Heart right ventricle (tissue), 16 donors: Measurements from ENCODE around the gene OGDH. TPM values are rescaled to one million over a fixed set of nuclear protein-coding genes. Genes with fewer than 3 reads are reported as not detected.
A peak's percentile ranks its signal among the peaks of the same experiment; 100 is the strongest.
"Not testable (repeated sequence)": the region's sequence is repeated elsewhere in the genome, so short reads cannot be mapped to it uniquely, and the experiment has no call there.

Experiments
- ATAC-seq, 8 donors: fragments of 200-7000 bp; cut with Tn5 transposase; one replicate each; pipeline ENCODE4 v1.9.1; 2020; ENCODE audit warnings: mild to moderate bottlenecking in 8 of 8, moderate library complexity in 8 of 8, moderate number of reproducible peaks in 1 of 8
- DNase-seq, 2 donors: peaks; one replicate each; pipeline ENCODE4 v3.0.0-alpha.2; 2020
- H3K27ac ChIP-seq, 10 donors: fragments of 200-600 bp; sonication (generic) in 2 of 10; one replicate each; pipeline versions ENCODE4 v1.5.0 to v1.8.0; 2020 to 2022; ENCODE audit warnings: mild to moderate bottlenecking in 3 of 10
- H3K27me3 ChIP-seq, 7 donors: fragments of 200-600 bp; one replicate each; pipeline ENCODE4 v1.8.0; 2021 to 2022; ENCODE audit warnings: mild to moderate bottlenecking in 2 of 7
- H3K36me3 ChIP-seq, 9 donors: fragments of 200-600 bp; sonication (generic) in 1 of 9; one replicate each; pipeline versions ENCODE4 v1.5.0 to v1.8.0; 2020 to 2022; ENCODE audit warnings: mild to moderate bottlenecking in 2 of 9
- H3K4me1 ChIP-seq, 9 donors: fragments of 200-600 bp; sonication (generic) in 1 of 9; one replicate each; pipeline versions ENCODE4 v1.5.0 to v1.8.0; 2020 to 2022; ENCODE audit warnings: mild to moderate bottlenecking in 4 of 9
- H3K4me3 ChIP-seq, 10 donors: fragments of 200-600 bp; sonication (generic) in 2 of 10; one replicate each; pipeline versions ENCODE4 v1.5.0 to v1.8.0; 2020 to 2022; ENCODE audit warnings: mild to moderate bottlenecking in 7 of 10, moderate library complexity in 2 of 10
- H3K9me3 ChIP-seq, 11 donors: fragments of 200-600 bp in 10 of 11; sonication (generic) in 2 of 11; one replicate each; pipeline versions ENCODE4 v1.5.0 to v1.8.0; 2013 to 2022; ENCODE audit warnings: mild to moderate bottlenecking in 2 of 11, control low read depth in 1 of 11, moderate library complexity in 1 of 11
- CTCF ChIP-seq, 9 donors: fragments of 200-600 bp; sonication (generic) in 2 of 9; IDR thresholded peaks; one replicate each; pipeline versions ENCODE4 v1.5.0 to v1.8.0; 2021 to 2022; ENCODE audit warnings: antibody characterized with exemption in 9 of 9, mild to moderate bottlenecking in 5 of 9, moderate library complexity in 1 of 9
- WGBS, 2 donors: extraction: QIAGEN DNeasy Blood & Tissue Kit; methylation state at CpG; one replicate each; pipeline ENCODE4 v1.1.7; 2013; ENCODE audit warnings: inconsistent platforms in 1 of 2; 5-methylcytosine and 5-hydroxymethylcytosine counted together
- intact Hi-C, 10 donors: fragments of 100-400 bp; cut with DNase I; formaldehyde crosslinking; loops; one replicate each; pipeline versions ENCODE4 v1.11.1 to v1.14.2; 2022
- polyA plus RNA-seq, 2 donors: library from polyadenylated mRNA; stranded (reverse); fragments of 200-250 nt; gene quantifications; one replicate each; pipeline ENCODE4 v1.2.3, GENCODE V29; 2013
- total RNA-seq, 10 donors: library from RNA; stranded (reverse); fragmentation: NEBNext Ultra II Directional in 3 of 10; extraction: Animal tissue kit (Norgen Biotek cat#: 25700) in 3 of 10; gene quantifications; one replicate each; pipeline versions ENCODE4 v1.2.1 to v1.2.4, GENCODE V29; 2021 to 2023
- donor health status: Arrhythmogenic right ventricular cardiomyopathy.
- donor health status: ischemic (EF 13 %, LVEDD 7.1; RV severe dilation, severe dysfunction).
- donor health status: healthy with polysubstance abuse.
- donor health status: DM: no; HTN: yes; CAD: no.
- donor health status: DM: no; HTN: no; CAD: no.
- donor health status: ischemic (EF 25% LVEDD 6.9; RV normal size, moderate dysfunction).
- donor health status: ischemic (EF 25% LVEDD 5.7; RV mildly dilated, moderate dysfunction).
- donor health status: healthy.
- donor health status: DM: yes; HTN: yes; CAD: no.
- donor health status: Ischemic cardiomyopathy.
- donor health status: ischemic (EF 35%, LVEDD 5.7; RV mildly dilated, moderate dysfunction).
- donor health status: nonischemic (EF 11% LVEDD 7.7; RV severe dilation, severe dysfunction).
- donor health status: DM: yes; HTN: yes; CAD: no.
- donor health status: PGD.
- donor health status: ischemic (EF 29% LVEDD 5.4; RV normal size, mild dysfunction).
- donor health status: nonischemic (EF 23%, LVEDD 6.1; RV moderate dilation, normal function).

The OGDH gene
- total and polyA plus RNA-seq, 12 donors = 202 to 724 (median 672) TPM

DNA sequence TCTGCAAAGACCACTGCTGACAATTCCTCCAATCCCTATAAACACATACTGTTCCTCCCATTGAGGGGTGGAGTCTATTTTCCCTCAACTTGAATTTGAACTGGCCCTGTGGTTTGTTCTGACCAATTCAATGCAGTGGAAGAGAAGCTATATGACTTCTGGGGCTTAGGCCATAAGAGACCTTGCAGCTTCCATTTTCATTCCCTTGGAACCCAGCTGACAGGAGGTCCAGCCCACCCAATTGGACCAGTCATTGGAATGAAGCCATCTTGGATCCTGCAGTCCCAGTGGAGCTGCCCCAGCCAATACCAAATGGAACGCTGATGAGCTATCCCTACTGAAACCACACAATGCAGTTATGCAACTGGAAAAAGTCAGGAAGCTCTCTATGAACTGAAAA lies 15.5 kb upstream of the OGDH start:
- Histone ChIP-seq H3K4me3 (no peak overlapping the region), H3K9me3 (no peaks in the 10 kb centered on the region), H3K36me3 (no peaks in the 10 kb centered on the region), H3K4me1 (peaks cover 0 to 9% (median 6%) of the 10 kb centered on the region in 9 donors), H3K27me3 (no peaks in the 10 kb centered on the region), H3K27ac (no peak overlapping the region)
- TF ChIP-seq CTCF (IDR thresholded peaks at IDR 0.05) = no peak
- 80 to 83% methylated on average over 1 of the region's 1 CpG for WGBS, 2 donors
- DNase-seq (no peak), ATAC-seq (no peak)
- intact Hi-C loops = loop anchor here in 3 of 10 donors (5.0 to 10.0 kb wide), 4 partner anchors 104 to 544 kb away; partner anchors contain the start of gene H2AZ2 (in 1 of the 3)

- ATAC-seq = peak; percentile 71 to 97 (median 88)
- intact Hi-C loops = loop anchor here in 4 of 10 donors (2.0 to 10.0 kb wide), 5 partner anchors 69 to 539 kb away; partner anchors contain the start of gene ZMIZ2 (in 1 of the 4)
- peak in 1 of 2 donors; percentile 14 for DNase-seq
- Histone ChIP-seq H3K4me3 (no peak overlapping the region), H3K4me1 (peaks cover 0 to 13% (median 8%) of the 10 kb centered on the region in 9 donors), H3K27me3 (no peaks in the 10 kb centered on the region), H3K9me3 (no peaks in the 10 kb centered on the region), H3K36me3 (no peaks in the 10 kb centered on the region), H3K27ac (peak overlapping the region; percentile 23 to 77 (median 72))
- 68% methylated on average over 5 of the region's 5 CpGs for WGBS, 2 donors
- peak in 2 of 9 donors; percentile 11 to 12 for TF ChIP-seq CTCF (IDR thresholded peaks at IDR 0.05)
Observed at GRCh38 chr7:44595934-44596635, 10.3 kb upstream of the OGDH start.

DNA sequence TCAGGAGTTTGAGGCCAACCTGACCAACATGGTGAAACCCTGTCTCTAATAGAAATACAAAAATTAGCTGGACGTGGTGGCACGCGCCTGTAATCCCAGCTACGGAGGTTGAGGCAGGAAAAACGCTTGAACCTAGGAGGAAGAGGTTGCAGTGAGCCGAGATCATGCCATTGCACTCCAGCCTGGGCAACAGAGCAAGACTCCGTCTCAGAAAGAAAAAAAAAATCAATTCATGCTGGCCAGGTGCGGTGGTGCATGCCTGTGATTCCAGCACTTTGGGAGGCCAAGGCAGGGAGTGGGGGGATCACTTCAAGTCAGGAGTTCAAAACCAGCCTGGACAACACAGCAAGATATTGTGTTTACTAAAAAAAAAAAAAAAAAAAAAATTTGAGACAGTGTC lies 9.2 kb upstream of the OGDH start:
- ATAC-seq, H3K27me3 ChIP-seq, H3K4me3 ChIP-seq, H3K27ac ChIP-seq, H3K36me3 ChIP-seq, H3K9me3 ChIP-seq, DNase-seq: not testable (repeated sequence)
- intact Hi-C loops = loop anchor here in 4 of 10 donors (5.0 to 10.0 kb wide), 4 partner anchors 98 to 538 kb away; partner anchors contain the start of gene ZMIZ2 (in 1 of the 4)
- WGBS, 2 donors = 86 to 93% methylated on average over 8 of the region's 8 CpGs
- peaks cover 0 to 13% (median 8%) of the 10 kb centered on the region in 9 donors for H3K4me1 ChIP-seq

GRCh38 chr7:44599222-44599621 lies 7.2 kb upstream of the OGDH start:
- Histone ChIP-seq H3K27me3 (no peaks in the 10 kb centered on the region), H3K9me3 (no peaks in the 10 kb centered on the region), H3K36me3 (no peaks in the 10 kb centered on the region), H3K4me3 (no peak overlapping the region), H3K27ac (no peak overlapping the region), H3K4me1 (peaks cover 0 to 13% (median 8%) of the 10 kb centered on the region in 9 donors)
- ATAC-seq (no peak), DNase-seq (no peak)
- no peak for TF ChIP-seq CTCF (IDR thresholded peaks at IDR 0.05)
- WGBS, 2 donors = 68 to 72% methylated on average over 3 of the region's 3 CpGs
- intact Hi-C loops = loop anchor here in 4 of 10 donors (5.0 to 10.0 kb wide), 4 partner anchors 96 to 536 kb away; partner anchors contain the start of gene ZMIZ2 (in 1 of the 4)

GRCh38 chr7:44602576-44602910 lies 3.9 kb upstream of the OGDH start:
- 54 to 67% methylated on average over 1 of the region's 1 CpG for WGBS, 2 donors
- intact Hi-C loops = loop anchor here in 1 of 10 donors (10.0 kb wide), 1 partner anchor 92 kb away; no protein-coding TSS in a partner anchor
- TF ChIP-seq CTCF (IDR thresholded peaks at IDR 0.05) = no peak
- H3K4me1 ChIP-seq = peaks cover 2 to 15% (median 10%) of the 10 kb centered on the region in 9 donors
- no peaks in the 10 kb centered on the region for H3K36me3 ChIP-seq
- no peaks in the 10 kb centered on the region for H3K27me3 ChIP-seq
- DNase-seq (no peak), ATAC-seq (no peak)
- H3K27ac ChIP-seq = no peak overlapping the region
- no peaks in the 10 kb centered on the region for H3K9me3 ChIP-seq
- no peak overlapping the region for H3K4me3 ChIP-seq
